NT2/D1 (cell line): ENCODE measurements around the gene HSPA13.

Source experiments
- SUZ12 ChIP-seq: IDR thresholded peaks from 2 replicates; pipeline ENCODE4 v1.6.1; 2011; ENCODE audit not compliant: insufficient read length, insufficient read depth; ENCODE audit errors: extremely low read depth
- YY1 ChIP-seq: IDR thresholded peaks from 2 replicates; pipeline ENCODE4 v1.6.1; 2011; ENCODE audit not compliant: insufficient read length, insufficient read depth
- ZNF274 ChIP-seq: IDR thresholded peaks from 2 replicates; pipeline ENCODE4 v1.6.1; 2011; ENCODE audit warnings: mild to moderate bottlenecking, low read depth, low read length

GRCh38 chr21:14418920-14419319, 36.0 kb upstream of the HSPA13 start:
- TF ChIP-seq SUZ12 (no peak), YY1 (no peak), ZNF274 (no peak)
